Activated CD8-positive, alpha-beta T cell treated with anti-CD3 and anti-CD28 coated beads for 36 hours (primary cell): ENCODE measurements around the gene DLL1. TPM values are rescaled to one million over a fixed set of nuclear protein-coding genes. Genes with fewer than 3 reads are reported as not detected.

Experiments used
- ATAC-seq: fragments of 200-7000 bp; cut with Tn5 transposase; one replicate; pipeline ENCODE4 v1.10.0; 2021; ENCODE audit warnings: mild to moderate bottlenecking, moderate library complexity
- CTCF ChIA-PET: fragments of 350-600 bp; sonication (Branson Sonifier 250); formaldehyde crosslinking; loops from one replicate; lab custom pipeline; 2021; ENCODE audit warnings: antibody characterized with exemption; lab: Charles Lee
- POLR2A ChIA-PET: fragments of 350-600 bp; sonication (Branson Sonifier 250); formaldehyde crosslinking; loops from one replicate; lab custom pipeline; 2021; ENCODE audit warnings: antibody characterized with exemption; lab: Charles Lee
- DNase-seq: peaks from one replicate; pipeline ENCODE4 v3.0.0-alpha.2; 2020
- H3K27ac Mint-ChIP-seq: one replicate; pipeline ENCODE4 v1.8.0; 2021; ENCODE audit warnings: mild to moderate bottlenecking, mixed read lengths
- H3K27me3 Mint-ChIP-seq: one replicate; pipeline ENCODE4 v1.8.0; 2021; ENCODE audit warnings: mixed read lengths
- H3K36me3 Mint-ChIP-seq: one replicate; pipeline ENCODE4 v1.8.0; 2021; ENCODE audit warnings: low read depth, mixed read lengths
- H3K4me1 Mint-ChIP-seq: one replicate; pipeline ENCODE4 v1.8.0; 2021; ENCODE audit warnings: low read depth, mixed read lengths
- H3K4me3 Mint-ChIP-seq: one replicate; pipeline ENCODE4 v1.8.0; 2021; ENCODE audit warnings: mild to moderate bottlenecking, moderate library complexity, mixed read lengths
- H3K9me3 Mint-ChIP-seq: one replicate; pipeline ENCODE4 v1.8.0; 2021; ENCODE audit warnings: mixed read lengths
- intact Hi-C: fragments of 100-400 bp; cut with micrococcal nuclease; formaldehyde crosslinking; loops from one replicate; pipeline ENCODE4 v1.10.0; 2022
- total RNA-seq, 2 experiments: library from RNA; stranded (reverse); gene quantifications; one replicate each; pipeline ENCODE4 v1.2.3, GENCODE V29; 2021
- TF ChIP-seq, protein P1 (sequence below): fragments of 200-600 bp; IDR thresholded peaks from one replicate; pipeline ENCODE4 v1.8.0; 2022; ENCODE audit warnings: antibody characterized with exemption, mild to moderate bottlenecking

DLL1 gene
- total RNA-seq, 2 experiments from 2014 or later, result 1.9 to 2.4 TPM

DNA sequence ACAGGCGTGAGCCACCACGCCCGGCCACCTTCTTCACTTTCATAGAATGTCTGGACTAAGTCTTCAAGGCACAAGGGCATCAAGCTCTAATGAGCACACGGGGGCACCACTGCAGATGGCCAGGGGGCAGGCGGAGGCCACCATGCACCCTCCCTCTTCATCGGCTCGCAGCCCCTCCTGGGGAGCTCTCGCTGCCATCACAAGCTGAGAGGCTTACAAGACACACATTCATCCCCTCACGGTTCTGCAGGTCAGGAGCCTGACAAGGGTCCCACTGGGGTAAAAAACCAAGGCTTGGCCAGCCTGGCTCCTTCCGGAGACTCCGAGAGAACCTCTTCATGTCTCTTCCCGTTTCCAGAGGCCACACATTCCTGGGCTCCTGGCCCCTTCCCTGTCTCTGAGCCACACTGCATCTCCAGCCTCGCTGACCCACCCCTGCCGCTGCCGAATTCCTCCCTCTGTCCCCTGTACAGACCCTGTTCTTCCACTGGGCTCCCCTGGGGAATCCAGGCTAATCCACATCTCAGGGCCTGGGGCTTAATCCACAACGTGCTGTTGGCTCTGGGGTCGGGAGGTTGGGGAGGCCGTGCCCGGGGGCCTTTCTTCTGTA is 19.8 kb downstream of the DLL1 start:
- no peaks in the 10 kb centered on the region for H3K27me3 Mint-ChIP-seq
- TF ChIP-seq, protein P1, sequence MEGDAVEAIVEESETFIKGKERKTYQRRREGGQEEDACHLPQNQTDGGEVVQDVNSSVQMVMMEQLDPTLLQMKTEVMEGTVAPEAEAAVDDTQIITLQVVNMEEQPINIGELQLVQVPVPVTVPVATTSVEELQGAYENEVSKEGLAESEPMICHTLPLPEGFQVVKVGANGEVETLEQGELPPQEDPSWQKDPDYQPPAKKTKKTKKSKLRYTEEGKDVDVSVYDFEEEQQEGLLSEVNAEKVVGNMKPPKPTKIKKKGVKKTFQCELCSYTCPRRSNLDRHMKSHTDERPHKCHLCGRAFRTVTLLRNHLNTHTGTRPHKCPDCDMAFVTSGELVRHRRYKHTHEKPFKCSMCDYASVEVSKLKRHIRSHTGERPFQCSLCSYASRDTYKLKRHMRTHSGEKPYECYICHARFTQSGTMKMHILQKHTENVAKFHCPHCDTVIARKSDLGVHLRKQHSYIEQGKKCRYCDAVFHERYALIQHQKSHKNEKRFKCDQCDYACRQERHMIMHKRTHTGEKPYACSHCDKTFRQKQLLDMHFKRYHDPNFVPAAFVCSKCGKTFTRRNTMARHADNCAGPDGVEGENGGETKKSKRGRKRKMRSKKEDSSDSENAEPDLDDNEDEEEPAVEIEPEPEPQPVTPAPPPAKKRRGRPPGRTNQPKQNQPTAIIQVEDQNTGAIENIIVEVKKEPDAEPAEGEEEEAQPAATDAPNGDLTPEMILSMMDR, result no peak
- DNase-seq (no peak), ATAC-seq (no peak)
- POLR2A ChIA-PET, result interaction anchor here (0.6 to 1.8 kb wide), 4 partner anchors 10 to 154 kb away, joined by 3 to 5 read pairs (median 4); no protein-coding TSS in a partner anchor
- peaks cover 9% of the 10 kb centered on the region for H3K9me3 Mint-ChIP-seq
- H3K36me3 Mint-ChIP-seq, result peaks cover 5% of the 10 kb centered on the region
- intact Hi-C loops, result no loop called here
- CTCF ChIA-PET, result interaction anchor here (2.0 kb wide), 1 partner anchor 7 kb away, joined by 4 read pairs; no protein-coding TSS in a partner anchor
- H3K27ac Mint-ChIP-seq, result peak overlapping the region; percentile 75
- peak overlapping the region; percentile 65 for H3K4me3 Mint-ChIP-seq
- peaks cover 23% of the 10 kb centered on the region for H3K4me1 Mint-ChIP-seq

DNA sequence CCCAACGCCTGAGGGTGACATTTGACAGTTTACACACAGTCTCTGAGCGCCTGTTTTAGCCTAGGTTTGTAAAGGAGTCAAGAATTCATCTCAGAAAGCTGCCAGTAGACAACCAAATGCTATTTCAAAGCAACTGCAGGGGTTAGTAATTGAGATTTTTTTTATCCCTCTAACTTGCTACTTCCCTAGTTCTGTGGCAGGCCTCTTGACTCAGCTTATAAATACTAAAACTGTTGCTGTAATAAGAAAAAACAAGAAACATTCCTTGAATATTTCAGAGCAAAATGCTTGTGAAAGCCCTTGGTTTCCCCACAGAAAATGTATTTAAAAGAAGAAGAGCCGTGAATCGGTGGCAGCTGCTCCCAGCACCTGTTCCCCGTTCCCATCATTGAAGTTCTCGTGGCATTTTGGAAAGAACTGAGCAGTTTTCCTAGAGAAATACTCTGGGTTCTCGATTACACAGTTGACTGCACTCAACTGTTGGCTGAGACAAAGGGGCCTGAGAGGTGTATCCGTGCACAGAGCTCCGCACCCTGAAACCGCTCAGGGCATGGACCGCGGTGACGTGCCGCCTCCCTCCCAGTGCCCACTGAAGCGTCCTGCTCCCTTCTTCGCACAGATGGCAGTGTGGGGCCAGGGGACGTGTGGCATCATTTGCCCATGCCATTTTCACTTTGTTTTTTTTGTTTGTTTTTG is 20.9 kb downstream of the DLL1 start:
- H3K4me3 Mint-ChIP-seq, result no peak overlapping the region
- peaks cover 5% of the 10 kb centered on the region for H3K36me3 Mint-ChIP-seq
- intact Hi-C loops, result no loop called here
- no peaks in the 10 kb centered on the region for H3K27me3 Mint-ChIP-seq
- TF ChIP-seq, protein P1, result no peak
- H3K9me3 Mint-ChIP-seq, result peaks cover 4% of the 10 kb centered on the region
- ChIA-PET CTCF (interaction anchor here (2.0 kb wide), 1 partner anchor 8 kb away, joined by 4 read pairs; no protein-coding TSS in a partner anchor), POLR2A (interaction anchor here (1.7 kb wide), 1 partner anchor 279 kb away, joined by 3 read pairs; no protein-coding TSS in a partner anchor)
- H3K4me1 Mint-ChIP-seq, result peaks cover 23% of the 10 kb centered on the region
- H3K27ac Mint-ChIP-seq, result no peak overlapping the region
- ATAC-seq, result no peak
- no peak for DNase-seq

DNA sequence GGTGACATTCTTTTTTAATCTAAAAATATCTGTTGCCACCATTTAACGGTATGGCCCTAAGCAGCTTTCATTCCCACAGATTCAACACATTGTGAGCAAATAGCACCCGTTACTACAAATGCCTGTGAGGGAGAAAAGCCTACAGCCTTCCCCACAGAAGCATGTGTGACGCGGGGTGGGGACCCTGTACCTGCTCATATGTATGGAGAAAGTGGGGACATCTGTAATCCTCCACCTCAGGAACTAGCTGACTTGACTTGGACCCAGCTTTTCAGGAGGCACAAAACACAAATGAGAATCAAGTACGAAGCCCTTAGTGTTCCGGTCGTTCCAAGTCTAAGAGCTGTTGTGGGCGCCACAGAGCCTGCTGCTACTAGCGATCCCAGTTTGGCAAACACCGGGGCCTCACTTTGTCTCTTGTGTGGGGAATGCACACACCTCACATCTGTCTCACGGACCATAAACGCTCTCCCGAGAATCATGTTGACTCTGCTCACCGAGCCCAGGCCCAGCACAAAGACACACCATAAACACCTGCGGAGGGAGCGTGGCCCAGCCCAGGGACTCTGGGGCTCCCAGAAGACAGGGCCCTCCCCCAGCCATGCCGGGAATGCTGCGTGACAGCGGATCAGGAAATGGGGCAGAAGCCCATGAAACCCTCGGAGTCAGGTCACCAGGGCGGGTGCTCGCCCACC is 21.6 kb downstream of the DLL1 start:
- Mint-ChIP-seq H3K4me1 (peaks cover 23% of the 10 kb centered on the region), H3K9me3 (peaks cover 4% of the 10 kb centered on the region), H3K4me3 (no peak overlapping the region), H3K27ac (no peak overlapping the region), H3K27me3 (no peaks in the 10 kb centered on the region), H3K36me3 (peaks cover 3% of the 10 kb centered on the region)
- ATAC-seq, result no peak
- intact Hi-C loops, result no loop called here
- ChIA-PET POLR2A (interaction anchor here (1.7 kb wide), 1 partner anchor 280 kb away, joined by 3 read pairs; no protein-coding TSS in a partner anchor), CTCF (interaction anchor here (2.0 kb wide), 1 partner anchor 9 kb away, joined by 4 read pairs; no protein-coding TSS in a partner anchor)
- DNase-seq, result no peak
- TF ChIP-seq, protein P1, result no peak

DNA sequence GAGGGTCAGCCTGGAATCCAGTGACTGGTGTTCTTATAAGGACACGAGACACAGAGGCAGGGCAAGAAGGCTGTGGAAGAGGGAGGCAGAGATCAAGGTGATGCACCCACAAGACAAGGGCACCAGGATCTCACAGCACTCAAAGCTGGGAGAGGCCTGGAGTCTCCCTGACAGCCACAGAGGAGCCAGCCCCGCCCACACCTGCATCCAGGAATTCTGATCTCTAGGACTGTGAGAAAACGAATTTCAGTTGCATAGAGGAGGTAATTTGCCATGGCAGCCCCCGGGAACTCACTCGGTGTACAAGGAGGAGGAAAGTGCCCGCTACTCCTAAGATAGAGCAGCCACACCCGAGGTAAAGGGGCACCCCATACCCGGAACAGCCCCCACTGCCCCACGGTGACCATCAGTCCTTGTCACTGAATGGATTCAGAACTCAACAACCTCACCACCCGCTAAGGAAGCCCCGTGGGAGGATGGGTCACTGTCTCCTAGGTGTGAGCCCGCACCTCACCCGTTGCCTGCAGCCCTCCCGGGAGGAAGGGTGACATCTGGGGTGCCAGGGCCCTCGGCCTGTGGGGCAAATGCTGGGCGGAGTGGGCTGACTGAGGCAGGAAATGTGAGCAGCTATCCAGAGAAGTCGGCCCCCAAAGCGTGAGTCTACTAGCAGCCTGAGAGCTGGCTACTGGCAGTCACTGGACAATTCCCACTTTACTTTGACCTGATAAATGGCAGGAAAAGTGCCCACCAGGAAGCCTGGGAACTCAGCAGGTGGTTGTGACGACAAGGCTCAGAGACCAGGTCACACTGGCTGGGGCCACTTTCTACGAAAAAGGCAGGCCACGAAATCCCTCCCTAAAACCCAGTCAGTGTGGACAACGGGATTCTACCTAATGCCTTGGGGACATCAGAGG is 22.4 kb downstream of the DLL1 start:
- intact Hi-C loops, result no loop called here
- H3K4me3 Mint-ChIP-seq, result no peak overlapping the region
- no peaks in the 10 kb centered on the region for H3K36me3 Mint-ChIP-seq
- no peaks in the 10 kb centered on the region for H3K9me3 Mint-ChIP-seq
- no peak for DNase-seq
- no peak overlapping the region for H3K27ac Mint-ChIP-seq
- peaks cover 23% of the 10 kb centered on the region for H3K4me1 Mint-ChIP-seq
- TF ChIP-seq, protein P1, result no peak
- CTCF ChIA-PET, result interaction anchor here (2.0 kb wide), 1 partner anchor 10 kb away, joined by 4 read pairs; no protein-coding TSS in a partner anchor
- peaks cover 2% of the 10 kb centered on the region for H3K27me3 Mint-ChIP-seq
- POLR2A ChIA-PET, result interaction anchor here (1.7 kb wide), 1 partner anchor 281 kb away, joined by 3 read pairs; no protein-coding TSS in a partner anchor
- no peak for ATAC-seq
